ENCODE data around the gene ACACB. TPM values are rescaled to one million over a fixed set of nuclear protein-coding genes. Genes with fewer than 3 reads are reported as not detected.

The ACACB gene
- total and polyA plus RNA-seq, 12 donors = 12.8 to 241 (median 107) TPM

DNA sequence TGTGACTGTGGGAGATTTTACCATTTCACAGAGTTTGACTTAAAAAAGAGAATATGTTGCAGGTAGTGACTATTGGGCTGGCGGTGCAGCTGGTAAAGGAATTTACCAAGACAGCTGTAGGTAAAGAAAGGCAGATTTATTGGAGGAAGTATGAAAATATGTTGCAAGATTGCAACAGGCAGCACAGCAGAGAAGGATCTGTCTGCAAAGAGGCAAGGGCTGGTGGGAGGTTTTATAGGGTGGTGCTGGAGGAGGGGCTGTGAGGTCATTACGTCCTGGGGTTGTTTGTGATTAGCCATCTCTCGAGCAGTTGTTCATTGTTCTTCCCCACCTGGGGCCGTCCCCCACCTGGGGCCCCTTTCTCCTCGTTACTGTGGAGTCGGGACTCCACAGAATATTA is 62.1 kb downstream of the ACACB start:
- TF ChIP-seq, protein P1, sequence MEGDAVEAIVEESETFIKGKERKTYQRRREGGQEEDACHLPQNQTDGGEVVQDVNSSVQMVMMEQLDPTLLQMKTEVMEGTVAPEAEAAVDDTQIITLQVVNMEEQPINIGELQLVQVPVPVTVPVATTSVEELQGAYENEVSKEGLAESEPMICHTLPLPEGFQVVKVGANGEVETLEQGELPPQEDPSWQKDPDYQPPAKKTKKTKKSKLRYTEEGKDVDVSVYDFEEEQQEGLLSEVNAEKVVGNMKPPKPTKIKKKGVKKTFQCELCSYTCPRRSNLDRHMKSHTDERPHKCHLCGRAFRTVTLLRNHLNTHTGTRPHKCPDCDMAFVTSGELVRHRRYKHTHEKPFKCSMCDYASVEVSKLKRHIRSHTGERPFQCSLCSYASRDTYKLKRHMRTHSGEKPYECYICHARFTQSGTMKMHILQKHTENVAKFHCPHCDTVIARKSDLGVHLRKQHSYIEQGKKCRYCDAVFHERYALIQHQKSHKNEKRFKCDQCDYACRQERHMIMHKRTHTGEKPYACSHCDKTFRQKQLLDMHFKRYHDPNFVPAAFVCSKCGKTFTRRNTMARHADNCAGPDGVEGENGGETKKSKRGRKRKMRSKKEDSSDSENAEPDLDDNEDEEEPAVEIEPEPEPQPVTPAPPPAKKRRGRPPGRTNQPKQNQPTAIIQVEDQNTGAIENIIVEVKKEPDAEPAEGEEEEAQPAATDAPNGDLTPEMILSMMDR (IDR thresholded peaks at IDR 0.05) = no peak
- ATAC-seq = no peak
- WGBS, 2 donors = 82 to 87% methylated on average over 6 of the region's 6 CpGs
- Histone ChIP-seq H3K27me3 (no peaks in the 10 kb centered on the region), H3K36me3 (peaks cover 0 to 100% (median 64%) of the 10 kb centered on the region in 9 donors), H3K27ac (no peak overlapping the region), H3K9me3 (peaks cover 0 to 6% (median 0%) of the 10 kb centered on the region in 11 donors), H3K4me1 (no peaks in the 10 kb centered on the region), H3K4me3 (no peak overlapping the region)
- DNase-seq = no peak
- intact Hi-C loops (cut with DNase I) = loop anchor here in 2 of 10 donors (10.0 kb wide), 2 partner anchors 46 to 56 kb away; no protein-coding TSS in a partner anchor

DNA sequence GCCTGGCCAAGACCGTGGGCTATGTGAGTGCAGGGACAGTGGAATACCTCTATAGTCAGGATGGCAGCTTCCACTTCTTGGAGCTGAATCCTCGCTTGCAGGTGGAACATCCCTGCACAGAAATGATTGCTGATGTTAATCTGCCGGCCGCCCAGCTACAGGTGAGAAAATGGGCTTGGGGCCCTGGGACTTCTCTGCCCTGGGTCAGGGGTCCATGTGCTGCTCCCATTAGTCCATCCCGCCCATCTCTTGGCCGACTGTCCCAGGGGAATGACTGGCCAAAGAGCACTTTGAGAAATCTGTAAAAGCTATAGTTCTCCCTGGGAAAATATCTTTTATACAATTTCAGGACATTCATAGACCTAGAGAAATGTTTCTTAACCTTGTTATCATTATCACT is 63.5 kb downstream of the ACACB start:
- Histone ChIP-seq H3K9me3 (no peaks in the 10 kb centered on the region), H3K4me3 (no peak overlapping the region), H3K27me3 (no peaks in the 10 kb centered on the region), H3K27ac (no peak overlapping the region), H3K4me1 (no peaks in the 10 kb centered on the region), H3K36me3 (peaks cover 0 to 100% (median 63%) of the 10 kb centered on the region in 9 donors)
- TF ChIP-seq, protein P1 (IDR thresholded peaks at IDR 0.05) = no peak
- intact Hi-C loops (cut with DNase I) = loop anchor here in 3 of 10 donors (5.0 to 10.0 kb wide), 3 partner anchors 45 to 57 kb away; no protein-coding TSS in a partner anchor
- DNase-seq = no peak
- WGBS, 2 donors = 88 to 94% methylated on average over 6 of the region's 6 CpGs
- peak in 2 of 8 donors; percentile 9 to 23 for ATAC-seq

DNA sequence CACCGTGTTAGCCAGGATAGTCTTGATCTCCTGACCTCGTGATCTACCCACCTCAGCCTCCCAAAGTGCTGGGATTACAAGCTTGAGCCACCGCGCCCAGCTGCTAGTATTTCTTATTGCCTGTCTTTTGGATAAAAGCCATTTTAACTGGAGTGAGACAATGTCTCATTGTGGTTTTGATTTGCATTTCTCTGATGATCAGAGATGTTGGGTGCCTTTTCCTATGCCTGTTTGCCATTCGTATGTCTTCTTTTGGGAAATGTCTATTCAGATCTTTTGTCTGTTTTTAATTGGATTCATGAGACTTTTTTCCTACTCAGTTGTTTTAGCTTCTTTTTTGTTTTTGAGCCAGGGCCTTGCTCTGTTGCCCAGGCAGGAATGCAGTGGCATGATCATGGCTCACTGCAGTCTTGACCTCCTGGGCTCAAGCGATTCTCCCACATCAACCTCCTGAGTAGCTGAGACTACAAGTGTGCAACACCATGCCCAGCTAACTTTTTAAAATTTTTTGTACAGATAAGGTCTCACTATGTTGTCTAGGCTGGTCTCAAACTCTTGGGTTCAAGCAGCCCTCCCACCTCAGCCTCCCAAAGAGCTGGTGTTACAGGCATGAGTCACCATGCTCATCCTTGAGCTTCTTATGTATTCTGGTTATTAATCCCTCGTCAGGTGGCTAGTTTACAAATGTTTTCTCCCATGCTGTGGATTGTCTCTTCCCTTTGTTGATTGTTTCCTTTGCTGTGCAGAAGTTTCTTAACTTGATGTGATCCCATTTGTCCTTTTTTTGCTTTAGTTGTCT is 65.9 kb downstream of the ACACB start:
- Histone ChIP-seq H3K4me1 (no peaks in the 10 kb centered on the region), H3K36me3 (peaks cover 0 to 100% (median 67%) of the 10 kb centered on the region in 9 donors), H3K9me3 (no peaks in the 10 kb centered on the region), H3K27ac (peak overlapping the region in 1 of 10 donors; percentile 4), H3K27me3 (no peaks in the 10 kb centered on the region), H3K4me3 (no peak overlapping the region)
- DNase-seq (no peak), ATAC-seq (no peak)
- 92 to 98% methylated on average over 7 of the region's 7 CpGs for WGBS, 2 donors
- TF ChIP-seq, protein P1 (IDR thresholded peaks at IDR 0.05) = no peak
- intact Hi-C loops (cut with DNase I) = loop anchor here in 1 of 10 donors (5.0 kb wide), 1 partner anchor 55 kb away; no protein-coding TSS in a partner anchor

DNA sequence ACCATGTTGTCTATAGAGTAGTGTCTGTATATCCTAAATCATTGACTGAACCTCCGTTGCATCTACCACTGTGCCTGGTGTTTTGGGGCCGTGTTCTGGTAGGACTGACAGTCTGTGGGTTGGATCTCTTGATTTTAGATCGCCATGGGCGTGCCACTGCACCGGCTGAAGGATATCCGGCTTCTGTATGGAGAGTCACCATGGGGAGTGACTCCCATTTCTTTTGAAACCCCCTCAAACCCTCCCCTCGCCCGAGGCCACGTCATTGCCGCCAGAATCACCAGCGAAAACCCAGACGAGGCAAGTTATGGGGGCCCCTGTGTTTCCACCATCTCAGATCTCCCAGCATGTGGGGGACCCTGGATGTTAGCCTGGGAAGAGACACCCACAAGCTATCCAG is 69.1 kb downstream of the ACACB start:
- no peak overlapping the region for H3K4me3 ChIP-seq
- no peaks in the 10 kb centered on the region for H3K4me1 ChIP-seq
- H3K27me3 ChIP-seq = no peaks in the 10 kb centered on the region
- H3K9me3 ChIP-seq = no peaks in the 10 kb centered on the region
- H3K36me3 ChIP-seq = peaks cover 0 to 100% (median 68%) of the 10 kb centered on the region in 9 donors
- intact Hi-C loops (cut with DNase I) = no loop called here
- TF ChIP-seq, protein P1 (IDR thresholded peaks at IDR 0.05) = no peak
- no peak for ATAC-seq
- 92 to 98% methylated on average over 12 of the region's 12 CpGs for WGBS, 2 donors
- H3K27ac ChIP-seq = no peak overlapping the region
- no peak for DNase-seq

All from heart right ventricle (tissue), 16 donors.